Fibroblast of the aortic adventitia (primary cell): ENCODE data around the gene HDAC3. TPM values are rescaled to one million over a fixed set of nuclear protein-coding genes. Genes with fewer than 3 reads are reported as not detected.

Experiments used
- DNase-seq: peaks from one replicate; pipeline ENCODE4 v3.0.0-alpha.2; 2010; ENCODE audit warnings: low read depth
- H3K4me3 ChIP-seq: 2 replicates; pipeline ENCODE4 v1.5.1; 2011; ENCODE audit warnings: low read depth, mild to moderate bottlenecking, control low read depth, low read length, moderate library complexity
- total RNA-seq: library from RNA; depleted of rRNA; stranded (reverse); fragments of >200 nt; gene quantifications from 2 replicates; pipeline ENCODE4 v1.2.3, GENCODE V29; 2012; ENCODE audit warnings: low replicate concordance
- TF ChIP-seq, protein P1 (sequence below): IDR thresholded peaks from 2 replicates; pipeline ENCODE4 v1.5.1; 2011; ENCODE audit warnings: mild to moderate bottlenecking, low read length, control low read depth, inconsistent platforms; ENCODE audit not compliant: insufficient read depth

Gene HDAC3
- total RNA-seq, 1 donor, result 48.4 TPM

DNA sequence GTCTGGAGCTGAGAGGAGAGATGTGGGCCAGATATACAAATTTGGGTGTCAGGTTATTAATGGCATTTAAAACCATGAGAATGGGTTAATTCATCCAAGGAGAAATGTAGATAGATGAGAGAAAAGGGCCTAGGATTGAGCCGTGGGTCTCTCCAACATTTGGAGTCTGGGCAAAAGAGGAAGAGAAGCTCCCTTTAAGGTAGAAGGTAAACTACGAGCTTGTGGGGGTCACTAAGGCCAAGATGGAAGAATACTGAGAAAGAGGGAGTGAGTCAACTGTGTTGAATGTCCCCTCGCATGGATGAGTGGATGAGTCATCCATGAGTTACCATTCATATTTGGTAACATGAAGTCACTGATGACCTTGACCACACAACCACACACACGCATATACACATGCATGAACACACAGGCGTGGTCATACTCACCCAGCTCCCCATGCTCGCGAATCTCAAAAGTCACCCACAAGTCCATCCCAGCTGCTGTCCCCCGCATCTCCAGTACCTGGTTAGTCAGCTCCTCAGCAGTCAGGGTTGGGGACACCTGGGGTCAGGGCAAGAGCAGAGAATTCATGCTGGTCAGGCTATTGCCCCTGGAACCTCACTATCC is 21.4 kb upstream of the HDAC3 start:
- TF ChIP-seq, protein P1, sequence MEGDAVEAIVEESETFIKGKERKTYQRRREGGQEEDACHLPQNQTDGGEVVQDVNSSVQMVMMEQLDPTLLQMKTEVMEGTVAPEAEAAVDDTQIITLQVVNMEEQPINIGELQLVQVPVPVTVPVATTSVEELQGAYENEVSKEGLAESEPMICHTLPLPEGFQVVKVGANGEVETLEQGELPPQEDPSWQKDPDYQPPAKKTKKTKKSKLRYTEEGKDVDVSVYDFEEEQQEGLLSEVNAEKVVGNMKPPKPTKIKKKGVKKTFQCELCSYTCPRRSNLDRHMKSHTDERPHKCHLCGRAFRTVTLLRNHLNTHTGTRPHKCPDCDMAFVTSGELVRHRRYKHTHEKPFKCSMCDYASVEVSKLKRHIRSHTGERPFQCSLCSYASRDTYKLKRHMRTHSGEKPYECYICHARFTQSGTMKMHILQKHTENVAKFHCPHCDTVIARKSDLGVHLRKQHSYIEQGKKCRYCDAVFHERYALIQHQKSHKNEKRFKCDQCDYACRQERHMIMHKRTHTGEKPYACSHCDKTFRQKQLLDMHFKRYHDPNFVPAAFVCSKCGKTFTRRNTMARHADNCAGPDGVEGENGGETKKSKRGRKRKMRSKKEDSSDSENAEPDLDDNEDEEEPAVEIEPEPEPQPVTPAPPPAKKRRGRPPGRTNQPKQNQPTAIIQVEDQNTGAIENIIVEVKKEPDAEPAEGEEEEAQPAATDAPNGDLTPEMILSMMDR, result no peak
- DNase-seq, result peak; percentile 72
- no peak overlapping the region for H3K4me3 ChIP-seq

DNA sequence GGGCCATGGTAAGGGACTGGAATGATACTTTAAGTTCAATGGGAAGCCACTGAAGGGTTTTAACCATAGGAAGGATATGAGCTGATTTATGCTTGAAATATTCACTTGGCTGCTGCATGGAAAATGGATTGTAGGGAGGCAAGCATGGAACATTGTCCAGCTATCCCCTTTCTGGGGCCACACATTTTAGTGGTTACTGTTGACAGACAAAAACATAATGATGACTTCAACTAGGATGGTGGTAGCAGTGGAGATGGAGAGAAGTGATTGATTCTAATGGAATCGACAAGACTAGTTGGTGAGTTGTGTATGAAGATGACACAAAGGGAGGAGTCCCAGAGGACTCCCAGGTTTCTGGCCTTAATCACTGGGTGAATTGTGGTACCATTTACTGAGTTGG is 20.8 kb upstream of the HDAC3 start:
- DNase-seq, result no peak
- no peak overlapping the region for H3K4me3 ChIP-seq
- TF ChIP-seq, protein P1, result no peak

DNA sequence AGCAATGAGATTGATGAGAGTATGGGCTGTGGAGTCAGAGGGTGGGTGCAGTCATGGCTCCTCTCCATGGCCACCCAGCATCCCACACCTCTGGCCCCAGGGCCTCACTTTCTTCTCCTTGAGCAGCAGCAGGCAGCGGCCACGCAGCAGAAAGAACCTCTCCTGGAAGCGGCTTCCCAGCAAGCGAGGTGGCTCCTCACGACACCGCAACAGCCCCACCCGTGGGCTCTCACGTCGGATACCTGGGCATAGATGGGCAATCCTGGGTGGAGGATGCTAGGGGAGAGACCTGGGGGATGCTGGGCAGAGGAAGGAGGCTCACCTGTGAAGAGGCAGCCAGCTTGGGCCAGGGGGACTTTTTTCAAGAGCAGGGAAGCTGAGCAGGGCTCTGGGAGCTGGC is 19.7 kb upstream of the HDAC3 start:
- DNase-seq, result no peak
- TF ChIP-seq, protein P1, result no peak

DNA sequence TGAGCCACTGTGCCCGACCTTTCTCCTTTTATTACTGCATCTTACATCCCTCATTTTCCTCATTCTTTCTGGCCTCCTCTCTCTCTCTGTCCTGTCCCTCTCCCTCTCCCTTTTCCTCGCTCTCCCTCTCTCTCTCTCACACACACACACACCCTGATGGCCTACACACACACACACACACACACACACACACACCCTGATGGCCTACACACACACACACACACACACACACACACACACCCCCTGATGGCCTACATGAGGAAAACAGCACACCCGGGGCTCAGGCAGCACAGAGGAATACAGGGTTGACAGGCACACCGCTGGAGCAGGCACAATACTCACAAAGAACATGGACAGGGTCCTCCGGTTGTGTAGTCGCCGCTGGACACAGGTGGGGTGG is 18.4 kb upstream of the HDAC3 start:
- H3K4me3 ChIP-seq, result no peak overlapping the region
- no peak for DNase-seq
- TF ChIP-seq, protein P1, result no peak

More for the DNA sequence above, 19.7 kb upstream of the HDAC3 start:
- no peak overlapping the region for H3K4me3 ChIP-seq

DNA sequence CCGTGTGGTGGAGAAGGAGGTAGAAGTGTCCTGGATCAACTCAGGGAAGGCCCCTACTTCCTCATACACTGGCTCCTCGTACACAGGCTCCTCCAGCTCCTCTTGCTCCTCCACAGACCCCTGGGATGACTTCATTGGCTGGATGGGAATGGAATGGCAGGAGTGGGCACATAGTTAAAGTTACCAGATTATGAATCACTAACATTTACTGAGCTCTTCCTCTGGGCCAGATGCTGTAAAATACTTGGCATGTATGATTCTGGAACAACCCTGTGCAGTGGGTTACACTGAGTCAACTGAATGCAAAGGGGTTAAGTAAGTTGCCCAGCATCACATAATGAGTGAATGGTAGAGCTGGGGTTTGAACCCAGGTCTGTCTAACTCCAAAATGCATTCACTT is 17.6 kb upstream of the HDAC3 start:
- peak; percentile 43 for DNase-seq

DNA sequence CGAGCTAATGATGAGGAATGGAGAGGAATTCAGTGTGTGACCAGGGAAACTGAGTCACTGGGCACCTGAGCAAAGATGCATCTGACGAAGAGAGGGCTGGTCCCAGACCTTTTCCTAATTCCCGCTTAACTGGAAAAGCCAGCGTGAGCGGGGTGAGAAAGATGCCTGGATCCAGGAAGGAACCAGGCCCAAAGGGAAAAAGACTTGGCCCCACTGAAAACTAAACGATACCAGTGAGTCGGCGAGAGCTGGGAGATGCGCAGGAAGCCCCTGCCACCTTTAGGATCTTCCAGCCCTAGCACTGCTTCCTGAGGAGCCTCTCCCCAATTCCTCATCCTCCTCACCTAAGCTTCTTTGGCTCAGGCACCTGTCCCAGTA is 15.1 kb upstream of the HDAC3 start:
- peak overlapping the region; percentile 83 for H3K4me3 ChIP-seq
- DNase-seq, result no peak
- TF ChIP-seq, protein P1, result no peak

More for the DNA sequence above, 17.6 kb upstream of the HDAC3 start:
- no peak overlapping the region for H3K4me3 ChIP-seq
- TF ChIP-seq, protein P1, result no peak
